Epithelial cell of prostate (primary cell): ENCODE measurements around the gene SPTSSA.

Source experiments
- DNase-seq: peaks from one replicate; pipeline ENCODE4 v3.0.0-alpha.2; 2011; ENCODE audit warnings: low read depth, low spot score
- H3K27ac ChIP-seq: fragments of 450-650 bp; 2 replicates; pipeline ENCODE4 v1.5.1; 2017; ENCODE audit warnings: mild to moderate bottlenecking

The SPTSSA gene

GRCh38 chr14:34474187-34474679 is 12.2 kb upstream of the SPTSSA start:
- no peak for DNase-seq

GRCh38 chr14:34472706-34473279 is 10.8 kb upstream of the SPTSSA start:
- DNase-seq: no peak
- no peak overlapping the region for H3K27ac ChIP-seq

More at GRCh38 chr14:34474187-34474679, 12.2 kb upstream of the SPTSSA start:
- no peak overlapping the region for H3K27ac ChIP-seq

GRCh38 chr14:34470319-34470718 is 8.3 kb upstream of the SPTSSA start:
- DNase-seq: no peak
- no peak overlapping the region for H3K27ac ChIP-seq

GRCh38 chr14:34466691-34467090 is 4.7 kb upstream of the SPTSSA start:
- no peak for DNase-seq
- no peak overlapping the region for H3K27ac ChIP-seq

- H3K27ac ChIP-seq: no peak overlapping the region
- DNase-seq: no peak
These were observed 3.2 kb upstream of the SPTSSA start for GRCh38 chr14:34465069-34465859.

GRCh38 chr14:34463598-34463961 is 1.5 kb upstream of the SPTSSA start:
- no peak overlapping the region for H3K27ac ChIP-seq
- no peak for DNase-seq

- no peak for DNase-seq
- peak overlapping the region; percentile 67 for H3K27ac ChIP-seq
These were observed 507 bp downstream of the SPTSSA start for GRCh38 chr14:34461334-34462131.

- H3K27ac ChIP-seq: peak overlapping the region; percentile 67
- DNase-seq: no peak
These were observed 1.2 kb downstream of the SPTSSA start for GRCh38 chr14:34460841-34461240.

- no peak overlapping the region for H3K27ac ChIP-seq
- DNase-seq: no peak
These were observed 1.7 kb downstream of the SPTSSA start for GRCh38 chr14:34460295-34460694.

GRCh38 chr14:34457186-34457585 is 4.9 kb downstream of the SPTSSA start:
- H3K27ac ChIP-seq: no peak overlapping the region
- DNase-seq: no peak

- no peak for DNase-seq
- no peak overlapping the region for H3K27ac ChIP-seq
These were observed 8.8 kb downstream of the SPTSSA start for GRCh38 chr14:34453226-34453625.

GRCh38 chr14:34452258-34452822 is 9.7 kb downstream of the SPTSSA start:
- no peak overlapping the region for H3K27ac ChIP-seq
- DNase-seq: no peak

- DNase-seq: no peak
- H3K27ac ChIP-seq: no peak overlapping the region
These were observed 11.1 kb downstream of the SPTSSA start for GRCh38 chr14:34450958-34451357.

GRCh38 chr14:34450542-34450915 is 11.5 kb downstream of the SPTSSA start:
- H3K27ac ChIP-seq: no peak overlapping the region
- no peak for DNase-seq

- H3K27ac ChIP-seq: no peak overlapping the region
- DNase-seq: no peak
These were observed 12.1 kb downstream of the SPTSSA start for GRCh38 chr14:34449819-34450541.

- DNase-seq: no peak
- no peak overlapping the region for H3K27ac ChIP-seq
These were observed 22.9 kb downstream of the SPTSSA start for GRCh38 chr14:34439090-34439489.

GRCh38 chr14:34438438-34438837 is 23.6 kb downstream of the SPTSSA start:
- H3K27ac ChIP-seq: no peak overlapping the region
- no peak for DNase-seq

GRCh38 chr14:34437729-34438080 is 24.3 kb downstream of the SPTSSA start:
- DNase-seq: no peak
- no peak overlapping the region for H3K27ac ChIP-seq

GRCh38 chr14:34436960-34437728 is 24.9 kb downstream of the SPTSSA start:
- DNase-seq: no peak
- no peak overlapping the region for H3K27ac ChIP-seq
